Stimulated activated CD4-positive, alpha-beta T cell treated with anti-CD3 and anti-CD28 coated beads, TNF-alpha, amount 100 ng/mL, for 4 hours (primary cell): Measurements from ENCODE around the gene DOCK1.

Experiments
- DNase-seq, 3 experiments: peaks; one replicate each; pipeline ENCODE4 v3.0.0-alpha.2; 2020; ENCODE audit warnings: low read depth in 3 of 3

Gene DOCK1

GRCh38 chr10:127347202-127347959, 442.2 kb downstream of the DOCK1 start:
- no peak for DNase-seq

- DNase-seq, result no peak
Observed at GRCh38 chr10:127349737-127350136, 444.5 kb downstream of the DOCK1 start.

DNA sequence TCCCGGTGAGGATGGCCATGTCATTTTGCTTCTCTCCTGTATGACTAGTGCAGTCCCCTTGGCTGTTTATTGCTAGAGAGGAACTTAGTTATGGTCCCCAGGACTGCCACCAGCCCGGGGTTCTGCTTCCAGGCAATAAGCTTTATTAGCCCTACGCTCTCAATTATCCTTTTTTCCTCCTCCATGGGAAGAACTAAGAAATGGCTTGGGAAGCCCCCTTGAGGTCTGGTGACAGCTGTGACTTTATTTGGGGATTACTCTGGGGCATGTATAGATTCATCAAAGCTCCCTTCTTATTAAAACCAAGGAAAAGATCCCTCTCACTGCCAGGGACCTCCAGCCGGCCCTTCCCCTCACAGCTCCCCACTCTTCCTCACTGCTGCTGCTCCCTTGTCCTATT, 446.3 kb downstream of the DOCK1 start:
- DNase-seq, result no peak

DNA sequence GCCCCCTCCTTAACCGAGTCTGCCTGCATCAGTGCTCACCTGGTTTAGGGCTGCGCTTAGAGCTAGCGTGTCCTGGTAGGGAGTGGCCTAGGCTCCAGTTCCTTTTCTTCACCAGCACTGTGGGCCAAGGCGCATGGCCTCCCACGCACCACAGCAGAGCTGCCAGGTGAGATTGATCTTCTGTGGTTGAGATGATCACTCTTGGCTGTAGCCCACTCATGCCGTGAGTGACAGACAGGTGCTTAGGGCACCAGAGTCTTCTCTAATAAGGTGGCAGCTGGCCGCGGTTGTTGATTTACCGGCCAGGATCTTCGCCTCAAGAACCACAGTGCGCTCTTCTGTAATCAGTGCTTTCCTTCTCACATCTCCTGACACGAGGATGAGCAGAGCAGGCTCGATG, 448.3 kb downstream of the DOCK1 start:
- DNase-seq, result no peak

DNA sequence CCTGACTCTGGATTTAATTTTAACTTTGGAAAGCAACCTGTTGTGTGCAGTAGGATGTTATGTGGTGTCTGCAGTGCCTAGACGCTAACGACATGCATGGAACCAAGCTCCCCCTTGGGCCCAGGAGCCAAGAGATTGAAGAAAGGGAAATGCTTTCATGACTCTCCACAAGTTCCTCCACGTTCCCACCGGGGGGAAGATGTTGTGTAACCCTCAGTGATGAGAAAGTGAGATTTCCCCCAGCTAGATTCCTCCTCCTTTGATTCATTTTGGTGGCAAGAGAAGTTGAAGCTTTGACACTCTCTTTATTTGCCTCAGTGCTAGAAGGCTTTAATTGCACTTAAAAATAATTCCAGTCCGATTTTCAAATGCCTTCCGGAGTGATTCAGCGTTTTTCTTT, 449.0 kb downstream of the DOCK1 start:
- no peak for DNase-seq

DNA sequence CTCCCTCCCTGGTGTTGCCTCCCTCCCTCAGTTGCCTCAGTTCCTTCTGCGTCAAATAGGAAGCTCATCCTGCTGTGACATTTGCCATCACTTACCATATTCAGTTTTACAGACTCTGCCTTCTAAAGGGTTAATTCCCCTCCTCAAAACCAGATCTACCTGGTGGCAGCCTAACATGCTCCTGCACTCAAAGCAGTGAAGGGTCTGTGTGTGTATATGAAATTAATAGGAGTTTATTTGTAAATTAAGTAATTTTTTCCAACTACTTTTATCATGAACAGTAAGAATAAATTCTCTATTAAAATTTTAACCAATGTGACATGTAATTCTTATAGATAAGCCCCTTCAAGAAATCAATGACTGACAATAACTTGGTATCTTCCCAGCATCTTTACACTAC, 449.8 kb downstream of the DOCK1 start:
- no peak for DNase-seq

- no peak for DNase-seq
Observed at GRCh38 chr10:127356360-127356759, 451.1 kb downstream of the DOCK1 start.

GRCh38 chr10:127357265-127357664, 452.0 kb downstream of the DOCK1 start:
- no peak for DNase-seq

- no peak for DNase-seq
Observed at GRCh38 chr10:127358337-127358736, 453.1 kb downstream of the DOCK1 start.

DNA sequence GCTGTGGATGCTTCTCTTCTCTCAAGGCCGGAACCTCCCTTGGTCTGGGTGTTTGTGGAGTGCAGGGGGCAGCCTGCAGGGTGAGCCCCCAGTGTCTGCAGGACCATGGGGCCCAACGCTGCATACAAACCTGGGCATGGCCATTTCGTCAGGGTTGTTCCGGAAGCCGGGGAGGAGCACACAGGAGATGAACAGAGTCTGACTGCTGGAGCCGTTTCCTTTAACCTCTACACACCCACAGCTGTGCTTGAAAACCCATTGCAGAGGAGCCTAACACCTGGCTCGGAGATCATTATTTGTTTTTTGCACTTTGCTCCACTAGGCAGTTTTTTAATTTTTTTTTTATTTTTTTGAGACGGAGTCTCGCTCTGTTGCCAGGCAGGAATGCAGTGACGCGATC, 458.8 kb downstream of the DOCK1 start:
- no peak for DNase-seq

- DNase-seq, result no peak
Observed at GRCh38 chr10:127368101-127368500, 462.9 kb downstream of the DOCK1 start.

DNA sequence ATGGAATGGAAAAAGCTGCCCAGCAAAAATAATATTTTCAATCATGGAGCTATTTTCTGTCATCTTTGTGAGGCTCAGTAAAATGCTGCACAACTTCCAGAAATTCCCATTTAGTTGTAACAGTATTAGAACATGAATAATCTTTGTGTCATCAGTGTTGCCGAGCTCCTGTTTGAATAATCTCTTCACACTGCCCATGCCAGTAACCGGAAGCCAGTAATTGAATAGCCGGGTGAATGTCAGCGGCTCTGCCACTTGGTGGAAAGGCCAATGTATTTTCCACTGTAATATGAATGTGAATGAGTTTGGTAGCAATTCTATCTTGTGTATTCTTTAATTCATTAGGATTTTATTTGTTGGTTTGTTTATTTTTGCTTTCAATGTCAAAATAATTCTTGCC, 463.7 kb downstream of the DOCK1 start:
- DNase-seq, result no peak

DNA sequence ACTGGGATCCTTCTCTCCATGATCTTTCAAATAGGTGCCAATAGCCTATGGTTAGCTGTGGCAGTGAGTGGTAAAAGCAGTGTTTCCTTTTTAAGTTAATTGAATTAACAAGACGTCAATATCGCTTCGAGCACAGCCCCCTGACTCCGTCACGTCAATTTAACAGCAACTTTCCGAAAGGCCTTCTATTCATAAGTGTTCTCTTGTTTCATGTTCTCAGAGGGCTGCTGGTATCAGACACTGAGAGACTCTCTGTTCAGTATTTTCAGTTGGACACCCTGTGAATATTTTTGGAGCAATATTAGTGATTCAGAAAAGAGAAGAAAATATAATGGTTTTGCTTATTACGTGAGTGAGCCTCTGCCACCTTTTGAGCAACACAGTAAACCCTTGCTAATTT, 465.4 kb downstream of the DOCK1 start:
- DNase-seq, result no peak

DNA sequence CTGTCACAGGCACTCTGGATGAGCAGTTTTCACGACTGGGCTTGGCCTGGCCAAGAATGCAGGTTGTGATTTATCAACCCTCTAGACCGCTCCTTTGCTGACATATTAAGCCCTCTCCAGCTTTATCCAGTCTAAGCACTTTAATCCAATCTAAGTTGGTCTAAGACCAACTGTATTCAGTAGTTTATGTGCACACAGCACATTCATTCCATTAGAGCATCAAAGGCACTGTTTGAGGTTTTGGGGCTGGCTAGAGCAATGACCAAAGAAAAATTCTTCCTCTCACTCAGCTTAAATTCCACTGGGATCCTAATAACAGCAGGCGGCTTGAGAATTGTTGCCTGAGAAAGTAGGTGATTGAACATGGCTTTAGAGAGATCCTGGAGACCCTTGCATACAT, 467.1 kb downstream of the DOCK1 start:
- no peak for DNase-seq

- no peak for DNase-seq
Observed at GRCh38 chr10:127374074-127374680, 468.9 kb downstream of the DOCK1 start.

DNA sequence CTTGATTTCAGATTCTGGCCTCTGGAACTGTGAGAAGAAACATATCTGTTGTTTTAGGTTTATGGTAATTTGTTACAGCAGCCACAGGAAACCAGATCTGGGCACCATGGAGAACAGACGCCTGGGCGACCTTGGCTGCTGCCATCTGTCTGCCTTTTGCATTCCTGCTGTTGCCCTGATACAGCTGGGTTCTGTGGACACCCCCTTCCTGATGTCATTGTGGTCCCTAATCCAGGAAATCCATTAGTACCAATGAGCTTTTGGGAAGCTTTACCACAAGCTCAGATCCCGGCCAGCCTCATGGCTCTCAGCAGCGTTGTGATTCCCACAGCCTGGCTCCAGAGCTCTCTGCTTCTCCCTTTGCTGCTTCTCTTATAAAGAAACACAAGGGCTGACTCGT, 469.7 kb downstream of the DOCK1 start:
- no peak for DNase-seq

DNA sequence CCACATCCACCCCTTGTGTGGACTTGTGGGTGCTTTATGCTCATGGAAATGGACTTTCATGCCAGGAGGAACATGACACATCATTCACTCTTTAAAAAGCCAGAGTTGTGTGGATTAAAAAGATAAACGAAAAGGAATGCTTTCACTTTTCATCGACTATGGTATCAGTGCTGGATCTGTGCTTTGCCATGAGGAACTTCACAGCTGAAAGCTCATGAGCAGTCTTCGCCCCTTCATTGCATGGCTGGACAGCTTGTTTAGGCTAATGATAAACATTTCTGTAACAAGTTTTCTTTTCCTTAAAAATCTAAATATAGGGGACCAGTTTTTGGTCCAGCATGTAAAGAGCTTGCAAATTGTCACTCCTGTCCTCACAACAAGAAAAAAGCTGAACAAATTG, 470.2 kb downstream of the DOCK1 start:
- no peak for DNase-seq

DNA sequence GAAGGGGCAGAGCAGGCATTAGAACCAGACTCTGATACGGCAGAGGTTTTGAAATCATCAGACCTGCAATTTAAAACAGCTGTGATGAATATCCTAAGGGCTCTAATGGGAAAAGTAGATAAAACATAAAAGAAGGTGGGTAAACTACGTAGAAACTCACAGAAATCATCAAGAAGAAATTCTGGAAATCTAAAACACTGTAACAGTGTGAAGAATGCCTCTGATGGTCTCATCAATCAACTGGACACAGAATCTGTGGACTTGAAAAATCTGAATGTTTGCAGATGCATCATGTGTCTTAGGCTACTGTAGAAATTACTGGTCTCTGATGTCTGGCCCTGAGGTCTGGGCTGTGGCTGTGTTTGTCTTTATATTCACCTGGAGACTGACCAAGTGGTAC, 470.8 kb downstream of the DOCK1 start:
- DNase-seq, result no peak

DNA sequence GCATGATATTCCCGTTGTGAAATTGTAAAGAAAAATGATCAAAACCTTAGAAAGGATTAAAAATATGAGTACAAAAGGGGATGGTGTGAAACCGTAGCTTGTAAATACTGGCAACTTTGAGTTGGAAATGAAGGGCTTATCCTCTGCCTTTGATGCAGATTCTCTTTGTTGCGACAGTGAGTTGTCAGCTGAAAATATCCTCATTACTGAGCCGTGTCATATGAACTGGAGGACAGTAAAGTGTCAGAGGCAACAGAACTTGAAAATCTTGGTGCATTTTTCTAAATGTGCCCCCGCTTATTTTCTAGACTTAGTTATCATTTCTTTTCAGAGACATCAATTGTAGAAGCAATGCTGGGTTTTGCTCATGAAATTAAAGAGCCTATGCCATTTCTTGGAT, 473.4 kb downstream of the DOCK1 start:
- DNase-seq, result no peak

DNA sequence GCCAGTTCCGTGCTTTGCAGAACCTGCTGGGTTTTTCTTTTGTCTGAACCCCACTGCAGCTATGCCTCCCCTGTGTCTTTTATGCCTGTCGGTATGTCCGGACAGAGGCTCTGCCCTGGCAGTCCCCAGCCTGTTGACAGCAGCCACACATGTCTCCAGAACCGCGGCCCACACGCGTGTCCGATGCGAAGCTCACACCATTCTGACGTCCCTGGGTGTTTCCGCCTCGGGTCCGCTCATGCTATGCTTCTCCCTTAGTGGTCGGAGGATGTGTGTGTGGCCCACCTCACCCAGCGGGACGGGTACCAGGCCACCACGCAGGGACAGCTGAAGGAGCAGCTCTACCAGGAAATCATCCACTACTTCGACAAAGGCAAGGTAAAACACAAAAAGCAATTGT, 479.3 kb downstream of the DOCK1 start:
- no peak for DNase-seq

DNA sequence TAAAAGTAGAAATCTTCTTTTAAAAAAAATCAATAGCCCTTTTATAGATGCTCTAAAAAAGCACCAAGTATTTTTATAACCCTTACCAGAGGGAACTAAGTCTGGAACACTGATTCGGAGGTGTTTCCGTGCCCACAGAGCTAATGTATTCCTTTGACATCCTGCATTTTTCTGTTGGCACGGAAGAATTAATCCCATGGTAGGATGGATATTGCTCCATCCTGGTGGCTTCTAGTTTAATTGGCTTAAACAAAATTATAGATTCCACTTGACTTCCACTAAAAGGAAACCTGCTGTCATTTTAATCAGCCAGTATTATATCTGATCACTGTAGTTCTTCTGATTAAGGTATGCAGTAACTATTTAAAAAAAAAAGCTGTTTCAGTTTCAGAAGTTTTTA, 479.8 kb downstream of the DOCK1 start:
- no peak for DNase-seq

GRCh38 chr10:127386606-127387327, 481.5 kb downstream of the DOCK1 start:
- DNase-seq, result no peak

GRCh38 chr10:127391875-127392274, 486.6 kb downstream of the DOCK1 start:
- no peak for DNase-seq
